ENCODE measurements around the gene ZNF362.

- TF ChIP-seq, protein P1, sequence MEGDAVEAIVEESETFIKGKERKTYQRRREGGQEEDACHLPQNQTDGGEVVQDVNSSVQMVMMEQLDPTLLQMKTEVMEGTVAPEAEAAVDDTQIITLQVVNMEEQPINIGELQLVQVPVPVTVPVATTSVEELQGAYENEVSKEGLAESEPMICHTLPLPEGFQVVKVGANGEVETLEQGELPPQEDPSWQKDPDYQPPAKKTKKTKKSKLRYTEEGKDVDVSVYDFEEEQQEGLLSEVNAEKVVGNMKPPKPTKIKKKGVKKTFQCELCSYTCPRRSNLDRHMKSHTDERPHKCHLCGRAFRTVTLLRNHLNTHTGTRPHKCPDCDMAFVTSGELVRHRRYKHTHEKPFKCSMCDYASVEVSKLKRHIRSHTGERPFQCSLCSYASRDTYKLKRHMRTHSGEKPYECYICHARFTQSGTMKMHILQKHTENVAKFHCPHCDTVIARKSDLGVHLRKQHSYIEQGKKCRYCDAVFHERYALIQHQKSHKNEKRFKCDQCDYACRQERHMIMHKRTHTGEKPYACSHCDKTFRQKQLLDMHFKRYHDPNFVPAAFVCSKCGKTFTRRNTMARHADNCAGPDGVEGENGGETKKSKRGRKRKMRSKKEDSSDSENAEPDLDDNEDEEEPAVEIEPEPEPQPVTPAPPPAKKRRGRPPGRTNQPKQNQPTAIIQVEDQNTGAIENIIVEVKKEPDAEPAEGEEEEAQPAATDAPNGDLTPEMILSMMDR (conservative IDR thresholded peaks at IDR 0.05 in 1 of 2, IDR thresholded peaks at IDR 0.05 in 1 of 2; ENCODE audit: low read depth in 1 of 2, low read length in 2 of 2), result no peak
- TF ChIP-seq EZH2 (IDR thresholded peaks at IDR 0.05; ENCODE audit: low read length, missing control alignments), result no peak
Measured at GRCh38 chr1:33302325-33302724, 46.0 kb downstream of the ZNF362 start.
